Erythroblast (primary cell): ENCODE results near the gene METTL26.

ENCODE experiments used
- DNase-seq, 2 experiments: peaks; one replicate each; lab custom pipeline; 2025; lab: John Stamatoyannopoulos, UW
- GATA1 ChIP-seq: IDR thresholded peaks from 2 replicates; pipeline ENCODE4 v1.6.1; 2011; ENCODE audit warnings: low read depth, mild to moderate bottlenecking, control low read depth, low read length, moderate library complexity
- POLR2A ChIP-seq: IDR thresholded peaks from 2 replicates; pipeline ENCODE4 v1.6.1; 2011; ENCODE audit warnings: mild to moderate bottlenecking, low read length

METTL26 gene

DNA sequence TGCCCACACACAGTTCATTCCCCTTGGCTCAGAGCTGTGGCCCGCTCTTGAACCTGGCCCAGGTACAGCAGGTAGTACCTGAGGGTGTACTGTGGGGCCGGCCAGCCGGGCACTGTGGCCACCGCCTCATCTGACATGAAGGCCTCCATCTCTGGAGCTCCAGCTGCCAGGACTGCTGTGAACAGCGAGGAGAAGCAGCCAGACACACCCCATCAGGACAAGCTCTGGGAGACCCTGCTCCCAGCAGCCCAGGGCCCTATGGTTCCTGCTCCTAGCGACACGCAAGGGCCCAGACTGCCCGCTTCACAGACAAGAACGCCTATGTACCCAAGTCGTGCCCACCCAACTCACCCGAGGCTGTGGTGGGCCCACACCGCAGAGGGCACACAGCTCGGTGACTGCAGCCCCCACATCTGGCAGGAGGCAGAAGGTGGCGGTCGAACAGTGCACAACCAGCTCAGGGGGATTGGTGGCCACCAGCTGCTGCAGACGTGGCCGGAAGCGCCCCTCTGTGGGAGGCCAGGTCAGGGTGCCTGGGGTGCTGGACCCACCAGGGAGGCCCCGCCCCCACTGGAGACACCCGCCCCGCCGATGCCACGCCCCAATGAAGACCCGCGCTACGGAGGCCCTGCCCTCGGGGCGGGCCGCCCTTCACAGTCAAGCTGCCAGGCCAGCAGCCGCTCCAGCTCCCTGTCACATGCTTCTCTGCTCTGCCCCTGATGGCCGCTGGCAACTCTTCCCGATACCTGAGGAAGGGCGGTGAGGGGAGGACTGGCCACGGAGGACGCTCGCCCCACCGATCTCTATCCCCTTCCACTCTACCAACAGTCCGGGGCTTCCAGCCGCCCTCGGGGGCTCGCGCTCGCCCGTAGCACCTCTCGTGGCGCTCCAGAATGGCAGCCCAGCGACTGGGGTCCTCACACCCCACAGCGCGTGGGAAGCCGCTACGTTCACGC, 43.0 kb upstream of the METTL26 start:
- peak; percentile 84 to 85 for DNase-seq
- no peak for TF ChIP-seq POLR2A
- TF ChIP-seq GATA1, result no peak

DNA sequence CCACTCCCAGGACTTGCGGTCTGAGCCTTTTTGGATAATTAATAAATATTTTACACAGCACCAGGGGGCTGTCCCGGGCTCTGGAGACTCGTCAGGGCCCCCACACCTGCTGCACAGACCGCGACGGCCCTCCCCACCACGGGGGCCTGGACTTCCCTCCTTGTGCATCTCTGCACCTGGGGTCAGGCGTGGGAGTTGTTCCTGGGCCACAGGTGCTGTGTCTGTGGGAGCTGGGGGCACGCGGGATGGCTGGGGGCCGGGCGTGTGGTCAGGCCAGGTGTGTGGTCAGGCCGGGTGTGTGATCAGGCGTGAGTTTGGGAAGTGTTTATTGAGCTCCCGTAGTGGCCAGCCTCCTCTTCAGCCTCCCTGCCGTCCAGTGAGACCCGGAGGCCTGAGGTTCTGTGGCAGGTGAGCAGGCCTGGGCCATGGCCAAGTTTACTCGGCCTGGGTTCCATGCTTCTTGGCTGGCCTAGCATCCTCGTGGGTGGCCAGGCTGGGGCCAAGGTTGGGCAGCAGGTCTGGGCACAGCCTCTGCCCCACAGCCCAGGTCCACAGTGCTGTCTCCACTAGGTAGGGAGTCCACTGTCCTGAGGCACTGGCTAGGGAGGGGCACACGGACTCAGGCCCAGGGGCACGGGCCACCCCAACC, 42.2 kb upstream of the METTL26 start:
- DNase-seq, result no peak
- TF ChIP-seq GATA1, result no peak
- no peak for TF ChIP-seq POLR2A

DNA sequence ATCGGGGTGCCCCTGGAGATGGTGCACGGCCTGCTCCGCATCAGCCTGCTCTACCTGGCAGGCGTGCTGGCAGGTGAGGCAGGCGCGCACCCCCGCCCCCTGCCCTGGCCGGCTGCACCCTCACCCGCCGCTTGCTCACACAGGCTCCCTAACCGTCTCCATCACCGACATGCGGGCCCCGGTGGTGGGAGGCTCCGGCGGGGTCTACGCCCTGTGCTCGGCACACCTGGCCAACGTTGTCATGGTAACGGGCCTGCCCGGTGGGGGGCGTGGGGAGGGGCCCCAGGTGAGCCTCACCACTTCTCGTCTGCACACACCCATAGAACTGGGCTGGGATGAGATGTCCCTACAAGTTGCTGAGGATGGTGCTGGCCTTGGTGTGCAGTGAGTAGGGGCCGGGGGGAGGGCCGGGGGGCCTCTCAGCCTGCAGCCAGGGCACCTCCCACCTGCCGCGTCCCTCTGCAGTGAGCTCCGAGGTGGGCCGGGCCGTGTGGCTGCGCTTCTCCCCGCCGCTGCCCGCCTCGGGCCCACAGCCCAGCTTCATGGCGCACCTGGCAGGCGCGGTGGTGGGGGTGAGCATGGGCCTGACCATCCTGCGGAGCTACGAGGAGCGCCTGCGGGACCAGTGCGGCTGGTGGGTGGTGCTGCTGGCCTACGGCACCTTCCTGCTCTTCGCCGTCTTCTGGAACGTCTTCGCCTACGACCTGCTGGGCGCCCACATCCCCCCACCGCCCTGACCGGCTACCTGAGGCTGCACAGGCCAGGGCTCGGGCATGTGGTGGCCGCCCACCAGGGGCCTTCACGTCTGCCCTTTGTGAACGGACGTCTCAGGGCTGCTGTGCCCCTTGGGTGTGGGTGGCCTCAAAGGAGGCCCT, 41.4 kb upstream of the METTL26 start:
- no peak for TF ChIP-seq POLR2A
- TF ChIP-seq GATA1, result no peak
- DNase-seq, result no peak

DNA sequence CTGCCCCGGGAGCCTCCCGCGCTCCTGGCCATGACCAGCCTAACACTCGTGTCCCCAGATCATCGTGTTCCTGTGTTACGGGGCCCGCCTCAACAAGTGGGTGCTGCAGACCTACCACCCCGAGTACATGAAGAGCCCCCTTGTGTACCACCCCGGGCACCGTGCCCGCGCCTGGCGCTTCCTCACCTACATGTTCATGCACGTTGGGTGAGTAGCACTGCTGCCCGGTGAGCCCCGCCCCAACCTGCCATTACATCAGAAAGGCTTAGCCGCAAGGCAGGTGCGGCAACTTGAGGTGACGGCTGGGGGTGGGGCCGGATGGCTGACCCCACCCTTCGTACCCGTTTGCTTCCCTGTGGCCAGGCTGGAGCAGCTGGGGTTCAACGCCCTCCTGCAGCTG, 40.8 kb upstream of the METTL26 start:
- DNase-seq, result no peak
- no peak for TF ChIP-seq POLR2A
- TF ChIP-seq GATA1, result no peak

DNA sequence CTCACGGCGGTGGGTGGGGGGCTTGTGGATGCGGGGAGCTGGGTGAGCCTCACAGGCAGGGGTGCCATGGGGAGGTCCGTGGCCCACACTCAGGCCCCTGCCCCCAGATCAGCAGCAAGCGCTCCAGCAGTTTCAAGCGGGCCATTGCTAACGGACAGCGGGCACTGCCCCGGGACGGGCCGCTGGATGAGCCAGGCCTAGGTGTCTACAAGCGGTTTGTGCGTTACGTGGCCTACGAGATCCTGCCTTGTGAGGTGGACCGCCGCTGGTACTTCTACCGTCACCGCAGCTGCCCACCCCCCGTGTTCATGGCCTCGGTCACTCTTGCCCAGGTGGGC, 40.4 kb upstream of the METTL26 start:
- TF ChIP-seq GATA1 (no peak), POLR2A (no peak)
- DNase-seq, result no peak

DNA sequence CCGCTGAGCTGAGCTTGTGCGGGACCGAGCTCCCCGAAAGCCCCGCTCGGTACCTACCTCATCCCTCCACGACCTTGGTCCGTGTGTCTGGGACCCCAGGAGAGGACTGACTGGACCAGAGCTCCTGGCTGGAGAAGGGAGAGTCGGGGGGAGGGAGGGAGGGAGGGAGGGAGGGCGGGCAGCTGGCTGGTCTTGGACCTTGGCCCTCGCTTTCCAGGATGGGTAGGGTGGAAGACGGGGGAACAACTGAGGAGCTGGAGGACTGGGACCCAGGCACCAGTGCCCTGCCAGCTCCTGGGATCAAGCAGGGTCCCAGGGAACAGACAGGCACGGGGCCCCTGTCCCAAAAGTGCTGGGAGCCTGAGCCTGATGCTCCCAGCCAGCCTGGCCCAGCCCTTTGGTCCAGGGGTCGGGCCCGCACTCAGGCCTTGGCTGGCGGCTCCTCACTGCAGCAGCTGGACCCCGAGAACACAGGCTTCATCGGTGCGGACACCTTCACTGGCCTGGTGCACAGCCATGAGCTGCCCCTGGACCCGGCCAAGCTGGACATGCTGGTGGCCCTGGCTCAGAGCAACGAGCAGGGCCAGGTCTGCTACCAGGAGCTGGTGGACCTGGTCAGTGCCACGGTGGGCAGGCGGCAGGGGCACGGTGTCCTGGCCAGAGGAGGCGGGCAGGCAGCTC, 39.9 kb upstream of the METTL26 start:
- DNase-seq, result no peak
- TF ChIP-seq POLR2A, result no peak
- no peak for TF ChIP-seq GATA1

DNA sequence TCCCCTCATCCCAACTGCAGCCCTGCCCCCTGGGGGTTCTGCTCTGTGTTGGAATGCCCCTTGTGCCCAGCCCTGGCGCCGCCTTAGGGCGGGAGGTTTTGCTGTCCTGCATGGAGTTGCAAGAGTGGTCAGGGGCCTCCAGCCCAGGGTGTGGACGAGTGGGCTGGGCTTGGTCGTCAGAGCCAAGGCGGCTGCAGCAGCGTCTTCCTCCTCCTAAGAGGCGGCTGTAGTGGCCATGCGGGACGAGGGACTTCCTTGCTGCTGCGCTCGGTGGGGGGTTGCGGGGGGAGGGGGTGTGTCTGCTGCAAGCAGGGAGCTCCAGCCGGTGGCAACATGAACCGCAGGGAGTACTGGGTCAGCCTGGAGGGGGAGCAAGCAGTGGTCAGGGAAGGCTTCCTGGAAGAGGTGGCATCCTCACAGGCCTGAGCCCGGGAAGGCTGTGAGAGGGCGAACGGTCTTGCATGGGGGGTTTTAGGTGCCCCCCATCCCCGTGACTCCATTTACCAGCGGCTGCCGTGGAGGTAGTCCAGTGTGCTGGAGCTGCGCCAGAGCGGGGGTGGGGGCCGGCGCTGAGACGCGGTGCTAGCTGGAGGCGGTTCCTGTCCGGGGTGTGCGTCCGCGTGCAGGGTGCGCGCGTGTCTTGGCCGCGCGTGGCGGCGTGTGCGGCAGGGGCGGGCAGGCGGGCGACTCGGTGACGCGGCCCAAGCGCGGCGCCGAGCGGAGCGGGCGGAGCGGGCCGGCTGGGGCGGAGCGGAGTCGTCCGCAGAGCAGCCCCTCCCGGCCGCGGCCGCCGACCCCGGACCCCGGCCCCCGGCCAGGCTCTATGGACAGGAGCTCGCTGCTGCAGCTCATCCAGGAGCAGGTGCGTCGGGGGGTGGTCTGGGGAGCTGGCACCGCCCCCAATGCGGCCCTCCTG, 39.1 kb upstream of the METTL26 start, which contains the start of gene RHBDL1:
TSS of gene RHBDL1 (plus strand) at position 704 of the 916 bp plus-strand sequence. CDS start at position 824, 120 bp downstream.
- TF ChIP-seq POLR2A (no peak), GATA1 (no peak)
- DNase-seq, result peak; percentile 50 to 56

DNA sequence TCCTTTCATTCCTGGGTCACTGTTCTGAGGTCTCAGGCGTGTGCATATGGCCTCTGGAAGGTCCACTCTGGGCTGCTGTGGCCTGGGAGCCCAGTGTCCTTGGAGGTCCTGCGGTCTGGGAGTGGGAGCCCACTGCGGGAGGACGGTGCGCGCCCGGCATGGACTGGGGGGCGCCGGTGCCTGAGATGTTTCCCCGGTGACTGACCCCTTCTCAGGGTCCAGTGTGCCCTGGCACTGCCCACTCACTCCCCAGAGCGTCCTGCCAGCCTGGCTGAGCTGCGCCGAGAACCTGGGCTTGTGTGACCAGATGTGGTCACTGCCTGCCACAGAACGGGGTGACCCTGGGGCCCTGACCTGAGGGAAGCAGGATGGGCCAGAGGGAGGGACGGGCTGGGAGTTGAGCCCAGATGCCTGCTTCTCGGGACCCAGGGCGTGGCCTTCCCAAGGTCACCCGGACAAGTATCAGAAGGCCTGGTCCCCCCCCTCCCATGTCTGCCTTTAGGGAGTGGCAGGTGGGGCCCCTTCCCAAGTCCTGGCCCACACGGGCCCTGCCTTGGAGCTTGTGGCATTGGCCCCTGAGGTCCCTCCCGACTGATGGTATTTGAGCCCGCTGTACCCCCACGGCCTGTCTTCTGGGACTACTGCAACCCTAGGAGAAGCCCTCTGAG, 38.2 kb upstream of the METTL26 start:
- TF ChIP-seq POLR2A (no peak), GATA1 (no peak)
- DNase-seq, result no peak

DNA sequence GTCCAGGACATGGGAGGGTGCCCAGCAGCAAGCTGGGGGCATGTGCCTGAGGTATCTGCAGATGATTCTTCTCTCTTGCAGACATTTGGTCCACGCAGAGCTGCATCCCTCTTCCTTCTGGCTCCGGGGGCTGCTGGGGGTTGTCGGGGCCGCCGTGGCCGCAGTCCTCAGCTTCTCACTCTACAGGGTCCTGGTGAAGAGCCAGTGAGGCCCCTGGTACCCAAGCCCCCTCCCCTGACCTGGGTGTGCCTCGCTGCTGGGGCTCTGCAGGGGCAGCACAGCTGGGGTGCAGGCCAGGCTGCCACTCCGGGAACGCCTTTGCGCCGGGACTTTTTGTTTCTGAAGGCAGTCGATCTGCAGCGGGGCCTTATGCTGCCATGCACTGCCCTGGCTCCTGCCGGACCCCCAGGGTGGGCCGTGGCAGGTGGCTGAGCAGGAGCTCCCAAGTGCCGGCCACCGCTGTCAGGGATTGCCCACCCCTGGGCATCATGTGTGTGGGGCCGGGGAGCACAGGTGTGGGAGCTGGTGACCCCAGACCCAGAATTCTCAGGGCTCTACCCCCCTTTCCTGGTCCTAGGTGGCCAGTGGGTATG, 37.4 kb upstream of the METTL26 start:
- DNase-seq, result no peak
- no peak for TF ChIP-seq GATA1
- TF ChIP-seq POLR2A, result no peak

DNA sequence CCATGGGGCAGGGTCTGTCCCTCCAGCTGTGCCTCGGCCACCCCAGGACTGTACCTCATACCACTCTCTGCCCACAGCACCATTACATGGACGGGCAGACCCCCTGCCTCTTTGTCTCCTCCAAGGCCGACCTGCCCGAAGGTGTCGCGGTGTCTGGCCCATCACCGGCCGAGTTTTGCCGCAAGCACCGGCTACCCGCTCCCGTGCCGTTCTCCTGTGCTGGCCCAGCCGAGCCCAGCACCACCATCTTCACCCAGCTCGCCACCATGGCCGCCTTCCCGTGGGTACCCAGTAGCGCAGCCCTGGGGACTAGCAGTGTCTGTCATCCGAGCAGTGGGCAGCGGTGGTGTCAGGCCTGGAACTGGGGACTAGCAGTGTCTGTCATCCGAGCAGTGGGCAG, 36.7 kb upstream of the METTL26 start:
- TF ChIP-seq GATA1 (no peak), POLR2A (no peak)
- no peak for DNase-seq

DNA sequence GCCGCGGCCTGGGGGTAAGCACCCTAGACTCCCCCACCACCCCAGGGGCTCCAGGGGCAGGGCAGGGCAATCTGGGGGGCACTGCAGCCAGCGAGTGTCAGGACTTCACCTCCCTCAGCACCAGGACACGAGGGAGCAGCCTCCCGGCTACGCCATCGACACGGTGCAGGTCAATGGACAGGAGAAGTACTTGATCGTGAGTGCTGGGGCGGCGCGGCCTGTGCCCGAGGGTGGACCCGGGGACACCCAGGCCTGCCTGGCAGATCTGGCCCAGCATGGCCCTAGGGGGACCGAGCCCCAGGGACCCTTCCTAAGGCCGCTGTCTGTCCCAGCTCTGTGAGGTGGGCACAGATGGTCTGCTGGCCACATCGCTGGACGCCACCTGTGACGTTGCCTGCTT, 36.3 kb upstream of the METTL26 start:
- TF ChIP-seq POLR2A (no peak), GATA1 (no peak)
- DNase-seq, result no peak
